GM23248 (cell line): ENCODE data around the gene FAM114A1. TPM values are rescaled to one million over a fixed set of nuclear protein-coding genes. Genes with fewer than 3 reads are reported as not detected.

Experiments
- DNase-seq: peaks from one replicate; pipeline ENCODE4 v3.0.0-alpha.2; 2015
- H2AFZ ChIP-seq: fragments of 200-600 bp; sonication (generic); 2 replicates; pipeline ENCODE4 v1.6.1; 2016; ENCODE audit warnings: antibody characterized with exemption
- H3F3A ChIP-seq: fragments of 200-600 bp; sonication (generic); 2 replicates; pipeline ENCODE4 v1.6.1; 2016; ENCODE audit warnings: mild to moderate bottlenecking, antibody characterized with exemption, mixed run types; ENCODE audit not compliant: insufficient read depth
- H3K27ac ChIP-seq: fragments of 200-600 bp; sonication (generic); 2 replicates; pipeline ENCODE4 v1.5.1; 2016; ENCODE audit warnings: mild to moderate bottlenecking
- H3K27me3 ChIP-seq: fragments of 200-600 bp; sonication (generic); replicated peaks from 2 replicates; pipeline ENCODE4 v1.6.1; 2016; ENCODE audit warnings: mild to moderate bottlenecking; ENCODE audit not compliant: insufficient read depth
- H3K36me3 ChIP-seq: fragments of 200-600 bp; sonication (generic); 2 replicates; pipeline ENCODE4 v1.6.1; 2016; ENCODE audit warnings: low read depth, mild to moderate bottlenecking
- H3K4me1 ChIP-seq: fragments of 200-600 bp; sonication (generic); 2 replicates; pipeline ENCODE4 v1.6.1; 2016; ENCODE audit warnings: mild to moderate bottlenecking; ENCODE audit not compliant: insufficient read depth
- H3K4me2 ChIP-seq: fragments of 200-600 bp; sonication (generic); one replicate; pipeline ENCODE4 v1.6.1; 2016; ENCODE audit warnings: mild to moderate bottlenecking; ENCODE audit not compliant: unreplicated experiment
- H3K4me3 ChIP-seq: fragments of 200-600 bp; sonication (generic); 2 replicates; pipeline ENCODE4 v1.5.1; 2016; ENCODE audit warnings: mild to moderate bottlenecking
- H3K79me2 ChIP-seq: fragments of 200-600 bp; sonication (generic); 2 replicates; pipeline ENCODE4 v1.6.1; 2016; ENCODE audit warnings: mild to moderate bottlenecking; ENCODE audit not compliant: insufficient read depth
- H3K9ac ChIP-seq: fragments of 200-600 bp; sonication (generic); 2 replicates; pipeline ENCODE4 v1.6.1; 2016; ENCODE audit warnings: mild to moderate bottlenecking
- H3K9me2 ChIP-seq: fragments of 200-600 bp; sonication (generic); 2 replicates; pipeline ENCODE4 v1.6.1; 2016; ENCODE audit warnings: mixed run types, mild to moderate bottlenecking, moderate library complexity; ENCODE audit not compliant: insufficient read depth
- H3K9me3 ChIP-seq: fragments of 200-600 bp; sonication (generic); one replicate; pipeline ENCODE4 v1.6.1; 2017; ENCODE audit warnings: low read depth
- H4K20me1 ChIP-seq: fragments of 200-600 bp; sonication (generic); 2 replicates; pipeline ENCODE4 v1.6.0; 2016; ENCODE audit not compliant: insufficient read depth
- EZH2 ChIP-seq: fragments of 200-600 bp; sonication (generic); IDR thresholded peaks from 2 replicates; pipeline ENCODE4 v1.6.1; 2018; ENCODE audit warnings: antibody characterized with exemption, mild to moderate bottlenecking; ENCODE audit not compliant: insufficient read depth, poor library complexity, severe bottlenecking
- EZH2phosphoT487 ChIP-seq: fragments of 200-600 bp; sonication (generic); IDR thresholded peaks from 2 replicates; pipeline ENCODE4 v1.6.1; 2018; ENCODE audit warnings: antibody characterized with exemption, moderate library complexity, mild to moderate bottlenecking, low read depth; ENCODE audit not compliant: insufficient read depth
- WGBS, 2 experiments: methylation state at CpG; one replicate each; pipeline ENCODE4 v1.1.6; 2015 to 2017; ENCODE audit warnings: low lambda C conversion rate in 2 of 2, low coverage in 1 of 2; ENCODE audit errors: missing lambda C conversion rate in 2 of 2; 5-methylcytosine and 5-hydroxymethylcytosine counted together
- in situ Hi-C: fragments of 300-500 bp; cut with MboI; formaldehyde crosslinking; loops from 2 replicates; pipeline ENCODE4 v1.15.0; 2020
- polyA plus RNA-seq: library from polyadenylated mRNA; unstranded; fragments of >200 nt; fragmentation: Nextera tagmentation; extraction: Ambion mirVana; gene quantifications from 2 replicates; pipeline ENCODE4 v1.2.1, GENCODE V29; 2016
- total RNA-seq: library from RNA; depleted of rRNA; stranded (reverse); fragments of >200 nt; shearing (Covaris generic); gene quantifications from 2 replicates; pipeline ENCODE4 v1.2.3, GENCODE V29; 2014

Gene FAM114A1
- total and polyA plus RNA-seq, 2 experiments from 2014 or later = 237 to 318 TPM

- no peak for TF ChIP-seq EZH2phosphoT487
- no peak for TF ChIP-seq EZH2
- H3K4me2 ChIP-seq = no peak overlapping the region
- no peak overlapping the region for H3K4me3 ChIP-seq
- H3K9ac ChIP-seq = no peak overlapping the region
- no peak for DNase-seq
- no peaks in the 10 kb centered on the region for H3K4me1 ChIP-seq
- no peak overlapping the region for H3K27ac ChIP-seq
- H3K79me2 ChIP-seq = peaks cover 48% of the 10 kb centered on the region
- H3K36me3 ChIP-seq = peaks cover 81% of the 10 kb centered on the region
- no peak overlapping the region for H2AFZ ChIP-seq
- no peaks in the 10 kb centered on the region for H3K9me2 ChIP-seq
- in situ Hi-C loops = no loop called here
- WGBS, 2 experiments = 66 to 70% methylated on average over 10 of the region's 10 CpGs
- no peaks in the 10 kb centered on the region for H3K27me3 ChIP-seq
- H4K20me1 ChIP-seq = no peaks in the 10 kb centered on the region
- H3F3A ChIP-seq = peaks cover 20% of the 10 kb centered on the region
- H3K9me3 ChIP-seq = no peaks in the 10 kb centered on the region
These were observed 38.2 kb downstream of the FAM114A1 start for GRCh38 chr4:38905652-38906385.

GRCh38 chr4:38907696-38908270 is 40.2 kb downstream of the FAM114A1 start:
- no peak for DNase-seq
- Histone ChIP-seq H3K36me3 (peaks cover 89% of the 10 kb centered on the region), H3K4me3 (no peak overlapping the region), H3K79me2 (peaks cover 31% of the 10 kb centered on the region), H3K9ac (no peak overlapping the region), H4K20me1 (no peaks in the 10 kb centered on the region), H3K27ac (no peak overlapping the region), H3K9me2 (no peaks in the 10 kb centered on the region), H3K4me2 (no peak overlapping the region), H3F3A (peaks cover 8% of the 10 kb centered on the region; the same call in 1 of the 2 replicates), H3K4me1 (no peaks in the 10 kb centered on the region), H3K27me3 (no peaks in the 10 kb centered on the region), H3K9me3 (no peaks in the 10 kb centered on the region), H2AFZ (no peak overlapping the region)
- TF ChIP-seq EZH2phosphoT487 (no peak), EZH2 (no peak)
- in situ Hi-C loops = no loop called here

GRCh38 chr4:38909015-38909414 is 41.4 kb downstream of the FAM114A1 start:
- H3K4me3 ChIP-seq = no peak overlapping the region
- no peaks in the 10 kb centered on the region for H4K20me1 ChIP-seq
- no peak for TF ChIP-seq EZH2phosphoT487
- TF ChIP-seq EZH2 = no peak
- DNase-seq = no peak
- H3K9me3 ChIP-seq = no peaks in the 10 kb centered on the region
- in situ Hi-C loops = no loop called here
- no peaks in the 10 kb centered on the region for H3K9me2 ChIP-seq
- peaks cover 88% of the 10 kb centered on the region for H3K36me3 ChIP-seq
- no peak overlapping the region for H3K4me2 ChIP-seq
- no peaks in the 10 kb centered on the region for H3K27me3 ChIP-seq
- WGBS, 2 experiments = 96 to 100% methylated on average over 3 of the region's 3 CpGs
- H3K79me2 ChIP-seq = peaks cover 18% of the 10 kb centered on the region; the same call in 1 of the 2 replicates
- H3K27ac ChIP-seq = no peak overlapping the region
- H3K4me1 ChIP-seq = no peaks in the 10 kb centered on the region
- no peak overlapping the region for H2AFZ ChIP-seq
- H3F3A ChIP-seq = no peaks in the 10 kb centered on the region
- no peak overlapping the region for H3K9ac ChIP-seq

- no peak overlapping the region for H2AFZ ChIP-seq
- in situ Hi-C loops = no loop called here
- no peak overlapping the region for H3K4me2 ChIP-seq
- H3K27me3 ChIP-seq = no peaks in the 10 kb centered on the region
- no peak for TF ChIP-seq EZH2
- no peak for TF ChIP-seq EZH2phosphoT487
- H3K79me2 ChIP-seq = peaks cover 8% of the 10 kb centered on the region; the same call in 1 of the 2 replicates
- H4K20me1 ChIP-seq = no peaks in the 10 kb centered on the region
- 0 out of 2 replicates have a peak, but pooled peaks cover 5% of the 10 kb centered on the region for H3F3A ChIP-seq
- H3K4me3 ChIP-seq = no peak overlapping the region
- no peak overlapping the region for H3K27ac ChIP-seq
- no peaks in the 10 kb centered on the region for H3K9me2 ChIP-seq
- peaks cover 93% of the 10 kb centered on the region for H3K36me3 ChIP-seq
- H3K9ac ChIP-seq = no peak overlapping the region
- no peaks in the 10 kb centered on the region for H3K4me1 ChIP-seq
- no peaks in the 10 kb centered on the region for H3K9me3 ChIP-seq
- WGBS, 2 experiments = 91 to 96% methylated on average over 4 of the region's 4 CpGs
- no peak for DNase-seq
These were observed 43.7 kb downstream of the FAM114A1 start for GRCh38 chr4:38911257-38911656.
